ENCODE data around the gene RTN1.
"Not testable (repeated sequence)": the region's sequence is repeated elsewhere in the genome, so short reads cannot be mapped to it uniquely, and the experiment has no call there.

The RTN1 gene

DNA sequence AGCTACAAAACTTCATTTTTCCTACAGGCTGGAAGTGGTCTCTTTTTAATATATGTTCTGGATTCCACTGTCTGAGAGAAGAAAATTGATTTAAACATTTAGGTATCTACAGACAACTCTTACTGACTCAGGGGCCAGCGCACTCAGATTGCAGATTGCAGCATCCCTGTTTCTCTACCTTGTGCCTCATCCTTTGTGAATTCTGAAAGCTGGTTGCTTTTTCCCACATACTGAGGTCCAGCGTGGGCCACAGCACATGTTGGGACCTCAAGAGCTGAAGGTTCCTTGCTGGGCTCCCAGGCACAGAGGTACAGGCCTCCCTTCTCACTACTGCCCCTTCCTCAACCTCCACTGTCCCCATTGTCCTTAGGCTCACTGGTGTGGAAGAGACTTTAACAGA, 192.2 kb downstream of the RTN1 start:
- Histone ChIP-seq H3K4me3 (ENCODE audit: low read length) (no peak overlapping the region), H3K27me3 (ENCODE audit: control insufficient read depth, insufficient read depth, low read length) (no peaks in the 10 kb centered on the region), H3K36me3 (ENCODE audit: control insufficient read depth, insufficient read depth, low read length) (no peaks in the 10 kb centered on the region), H3K27ac (ENCODE audit: low read depth, low read length) (no peak overlapping the region), H3K4me1 (ENCODE audit: control insufficient read depth, insufficient read depth, low read length) (no peaks in the 10 kb centered on the region), H3K9ac (ENCODE audit: low read length) (no peak overlapping the region)

DNA sequence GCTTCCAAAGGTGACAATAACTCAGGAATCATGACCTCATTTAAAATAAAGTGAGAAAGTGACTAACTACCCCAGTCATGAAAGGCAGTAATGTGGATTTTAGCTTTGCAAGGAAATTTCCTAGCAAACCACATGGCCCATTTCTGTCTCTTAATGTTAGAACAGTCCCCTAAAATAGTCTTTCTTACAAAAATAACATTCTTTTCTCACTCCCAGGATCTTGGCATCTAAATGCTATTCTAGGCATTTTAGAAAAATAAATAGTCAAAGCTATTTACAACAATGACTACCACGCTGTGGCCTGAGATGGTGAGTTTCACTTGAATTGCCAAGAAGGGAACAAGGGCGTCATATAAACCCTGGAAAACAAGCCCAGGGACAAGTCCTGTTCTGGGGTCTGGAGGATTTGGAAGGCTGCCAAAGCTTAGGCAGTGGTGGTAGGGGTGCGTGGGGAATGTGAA, 192.8 kb downstream of the RTN1 start:
- Histone ChIP-seq H3K4me1 (ENCODE audit: control insufficient read depth, insufficient read depth, low read length) (no peaks in the 10 kb centered on the region), H3K27ac (ENCODE audit: low read depth, low read length) (no peak overlapping the region), H3K27me3 (ENCODE audit: control insufficient read depth, insufficient read depth, low read length) (no peaks in the 10 kb centered on the region), H3K36me3 (ENCODE audit: control insufficient read depth, insufficient read depth, low read length) (no peaks in the 10 kb centered on the region), H3K4me3 (ENCODE audit: low read length) (no peak overlapping the region), H3K9ac (ENCODE audit: low read length) (no peak overlapping the region)

DNA sequence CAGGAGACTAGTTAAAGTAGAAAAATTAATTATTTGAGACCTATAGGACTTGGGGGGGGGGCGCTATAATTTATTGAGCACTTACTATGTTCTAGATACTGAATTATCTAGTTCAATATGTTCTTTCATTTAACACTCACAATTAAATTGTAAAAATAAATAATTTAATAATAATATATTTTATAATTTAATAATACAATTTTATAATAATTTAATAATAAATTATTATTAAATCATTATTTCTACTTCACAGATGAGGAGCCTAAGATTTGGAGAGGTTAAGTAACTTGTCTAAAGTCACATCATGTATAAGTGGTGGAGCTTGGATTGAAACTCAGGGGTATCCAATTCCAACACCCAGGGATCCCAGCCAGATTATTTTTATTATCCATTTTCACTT, 195.2 kb downstream of the RTN1 start:
- H3K4me1 ChIP-seq (ENCODE audit: control insufficient read depth, insufficient read depth, low read length) = no peaks in the 10 kb centered on the region
- H3K9ac ChIP-seq (ENCODE audit: low read length) = no peak overlapping the region
- H3K4me3 ChIP-seq (ENCODE audit: low read length) = no peak overlapping the region
- no peak overlapping the region for H3K27ac ChIP-seq (ENCODE audit: low read depth, low read length)
- no peaks in the 10 kb centered on the region for H3K36me3 ChIP-seq (ENCODE audit: control insufficient read depth, insufficient read depth, low read length)
- H3K27me3 ChIP-seq (ENCODE audit: control insufficient read depth, insufficient read depth, low read length) = no peaks in the 10 kb centered on the region

DNA sequence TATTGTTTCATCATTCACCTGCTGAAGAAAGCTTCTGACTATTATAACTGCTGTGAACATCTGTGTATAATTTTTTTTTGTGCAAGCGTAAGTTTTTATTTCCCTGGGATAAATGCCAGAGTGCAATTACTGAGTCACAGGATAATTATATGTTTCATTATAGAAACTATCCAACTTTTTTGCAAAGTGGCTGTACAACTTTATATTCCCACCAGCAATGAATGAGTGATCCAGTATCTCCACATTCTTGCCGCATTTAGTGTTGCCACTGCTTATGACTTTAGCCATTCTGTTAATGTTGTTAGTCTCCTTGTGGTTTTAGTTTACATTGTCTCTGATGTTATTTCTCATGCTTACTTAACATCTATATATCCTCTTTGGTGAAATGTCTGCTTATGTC, 205.8 kb downstream of the RTN1 start:
- H3K9ac ChIP-seq (ENCODE audit: low read length) = no peak overlapping the region
- H3K27ac ChIP-seq (ENCODE audit: low read depth, low read length) = no peak overlapping the region
- H3K4me1 ChIP-seq (ENCODE audit: control insufficient read depth, insufficient read depth, low read length) = no peaks in the 10 kb centered on the region
- no peak overlapping the region for H3K4me3 ChIP-seq (ENCODE audit: low read length)
- no peaks in the 10 kb centered on the region for H3K36me3 ChIP-seq (ENCODE audit: control insufficient read depth, insufficient read depth, low read length)
- no peaks in the 10 kb centered on the region for H3K27me3 ChIP-seq (ENCODE audit: control insufficient read depth, insufficient read depth, low read length)

- Histone ChIP-seq H3K27ac (ENCODE audit: low read depth, low read length) (no peak overlapping the region), H3K4me1 (ENCODE audit: control insufficient read depth, insufficient read depth, low read length) (no peaks in the 10 kb centered on the region), H3K36me3 (ENCODE audit: control insufficient read depth, insufficient read depth, low read length) (no peaks in the 10 kb centered on the region), H3K4me3 (ENCODE audit: low read length) (no peak overlapping the region), H3K9ac (ENCODE audit: low read length) (no peak overlapping the region), H3K27me3 (ENCODE audit: control insufficient read depth, insufficient read depth, low read length) (no peaks in the 10 kb centered on the region)
Measured at GRCh38 chr14:59657769-59658168, 212.8 kb downstream of the RTN1 start.

- Histone ChIP-seq H3K9ac (ENCODE audit: low read length) (no peak overlapping the region), H3K27ac (ENCODE audit: low read depth, low read length) (no peak overlapping the region), H3K36me3 (ENCODE audit: control insufficient read depth, insufficient read depth, low read length) (no peaks in the 10 kb centered on the region), H3K4me3 (ENCODE audit: low read length) (no peak overlapping the region), H3K4me1 (ENCODE audit: control insufficient read depth, insufficient read depth, low read length) (no peaks in the 10 kb centered on the region), H3K27me3 (ENCODE audit: control insufficient read depth, insufficient read depth, low read length) (no peaks in the 10 kb centered on the region)
Measured at GRCh38 chr14:59656473-59656872, 214.1 kb downstream of the RTN1 start.

- H3K27ac ChIP-seq (ENCODE audit: low read depth, low read length); H3K36me3 ChIP-seq (ENCODE audit: control insufficient read depth, insufficient read depth, low read length); H3K9ac ChIP-seq (ENCODE audit: low read length); H3K27me3 ChIP-seq (ENCODE audit: control insufficient read depth, insufficient read depth, low read length); H3K4me1 ChIP-seq (ENCODE audit: control insufficient read depth, insufficient read depth, low read length); H3K4me3 ChIP-seq (ENCODE audit: low read length): not testable (repeated sequence)
Measured at GRCh38 chr14:59654131-59654530, 216.4 kb downstream of the RTN1 start.

GRCh38 chr14:59646832-59647231, 223.7 kb downstream of the RTN1 start:
- H3K27me3 ChIP-seq (ENCODE audit: control insufficient read depth, insufficient read depth, low read length); H3K36me3 ChIP-seq (ENCODE audit: control insufficient read depth, insufficient read depth, low read length); H3K27ac ChIP-seq (ENCODE audit: low read depth, low read length); H3K9ac ChIP-seq (ENCODE audit: low read length); H3K4me3 ChIP-seq (ENCODE audit: low read length); H3K4me1 ChIP-seq (ENCODE audit: control insufficient read depth, insufficient read depth, low read length): not testable (repeated sequence)

GRCh38 chr14:59638885-59639284, 231.7 kb downstream of the RTN1 start:
- no peak overlapping the region for H3K9ac ChIP-seq (ENCODE audit: low read length)
- H3K4me3 ChIP-seq (ENCODE audit: low read length) = no peak overlapping the region
- H3K27me3 ChIP-seq (ENCODE audit: control insufficient read depth, insufficient read depth, low read length) = no peaks in the 10 kb centered on the region
- no peaks in the 10 kb centered on the region for H3K4me1 ChIP-seq (ENCODE audit: control insufficient read depth, insufficient read depth, low read length)
- H3K36me3 ChIP-seq (ENCODE audit: control insufficient read depth, insufficient read depth, low read length) = no peaks in the 10 kb centered on the region
- H3K27ac ChIP-seq (ENCODE audit: low read depth, low read length) = no peak overlapping the region

- Histone ChIP-seq H3K27ac (ENCODE audit: low read depth, low read length) (no peak overlapping the region), H3K4me3 (ENCODE audit: low read length) (no peak overlapping the region), H3K4me1 (ENCODE audit: control insufficient read depth, insufficient read depth, low read length) (no peaks in the 10 kb centered on the region), H3K27me3 (ENCODE audit: control insufficient read depth, insufficient read depth, low read length) (no peaks in the 10 kb centered on the region), H3K9ac (ENCODE audit: low read length) (no peak overlapping the region), H3K36me3 (ENCODE audit: control insufficient read depth, insufficient read depth, low read length) (no peaks in the 10 kb centered on the region)
Measured at GRCh38 chr14:59634617-59635016, 236.0 kb downstream of the RTN1 start.

DNA sequence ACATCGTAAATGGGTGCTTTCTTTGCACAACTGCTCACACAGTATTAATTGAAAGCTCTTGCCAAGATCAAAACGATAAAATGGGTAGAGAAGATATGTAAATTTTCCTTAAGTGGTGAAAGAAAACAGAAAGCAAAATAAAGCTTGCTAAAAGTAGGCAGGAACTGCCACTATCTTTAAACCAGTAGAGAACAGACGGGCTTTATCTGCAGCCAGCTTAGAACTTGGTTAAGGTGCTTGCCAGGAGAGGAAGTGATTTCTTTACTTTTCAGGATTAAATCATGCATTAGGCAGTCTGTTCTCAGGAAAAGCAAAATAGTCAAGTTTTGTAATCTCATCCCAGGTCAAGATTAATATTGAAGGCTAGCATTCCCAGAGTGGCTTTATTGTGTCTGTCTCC, 237.1 kb downstream of the RTN1 start:
- Histone ChIP-seq H3K27me3 (ENCODE audit: control insufficient read depth, insufficient read depth, low read length) (no peaks in the 10 kb centered on the region), H3K36me3 (ENCODE audit: control insufficient read depth, insufficient read depth, low read length) (no peaks in the 10 kb centered on the region), H3K4me1 (ENCODE audit: control insufficient read depth, insufficient read depth, low read length) (no peaks in the 10 kb centered on the region), H3K27ac (ENCODE audit: low read depth, low read length) (no peak overlapping the region), H3K4me3 (ENCODE audit: low read length) (no peak overlapping the region), H3K9ac (ENCODE audit: low read length) (no peak overlapping the region)

DNA sequence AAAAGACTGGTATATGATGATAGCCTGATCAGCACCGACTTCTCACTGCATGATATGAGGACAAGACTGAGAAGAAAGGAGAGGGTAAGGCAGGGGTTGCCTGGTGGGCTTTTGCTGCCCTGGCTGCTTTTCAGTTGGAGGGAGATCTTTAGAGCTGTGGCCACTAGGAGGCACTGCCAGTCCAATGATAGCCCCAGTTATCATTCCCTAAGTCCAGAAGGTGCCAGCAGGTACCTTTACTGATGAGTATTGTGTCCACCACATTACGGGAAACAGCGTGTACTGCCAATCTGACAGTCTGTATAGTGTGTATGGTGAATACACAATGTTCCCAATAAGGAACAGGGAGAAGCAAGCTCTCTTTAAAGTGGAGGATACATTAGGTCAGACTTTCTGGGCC, 238.2 kb downstream of the RTN1 start:
- no peak overlapping the region for H3K4me3 ChIP-seq (ENCODE audit: low read length)
- no peaks in the 10 kb centered on the region for H3K4me1 ChIP-seq (ENCODE audit: control insufficient read depth, insufficient read depth, low read length)
- H3K36me3 ChIP-seq (ENCODE audit: control insufficient read depth, insufficient read depth, low read length) = no peaks in the 10 kb centered on the region
- H3K9ac ChIP-seq (ENCODE audit: low read length) = no peak overlapping the region
- H3K27ac ChIP-seq (ENCODE audit: low read depth, low read length) = no peak overlapping the region
- no peaks in the 10 kb centered on the region for H3K27me3 ChIP-seq (ENCODE audit: control insufficient read depth, insufficient read depth, low read length)

DNA sequence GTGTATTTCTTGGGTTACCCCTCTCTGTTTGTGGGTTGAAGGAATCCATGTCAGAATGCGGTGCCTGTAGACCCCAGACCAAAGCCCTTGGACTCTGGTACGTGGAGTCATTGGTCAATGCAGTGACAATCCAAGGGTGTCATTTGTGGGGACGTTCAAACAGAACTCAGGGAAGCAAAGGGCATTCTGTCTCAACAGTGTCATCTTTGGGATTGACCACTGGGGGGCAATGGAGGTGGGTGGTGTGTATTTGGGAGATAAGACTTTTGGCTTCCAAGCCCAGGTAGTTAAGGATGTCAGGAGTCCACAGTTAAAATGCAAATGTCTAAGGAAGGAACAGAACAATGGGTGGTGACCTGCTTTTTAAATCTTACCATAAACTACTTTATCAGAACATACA, 239.3 kb downstream of the RTN1 start:
- Histone ChIP-seq H3K4me3 (ENCODE audit: low read length) (no peak overlapping the region), H3K36me3 (ENCODE audit: control insufficient read depth, insufficient read depth, low read length) (no peaks in the 10 kb centered on the region), H3K27ac (ENCODE audit: low read depth, low read length) (no peak overlapping the region), H3K27me3 (ENCODE audit: control insufficient read depth, insufficient read depth, low read length) (no peaks in the 10 kb centered on the region), H3K9ac (ENCODE audit: low read length) (no peak overlapping the region), H3K4me1 (ENCODE audit: control insufficient read depth, insufficient read depth, low read length) (no peaks in the 10 kb centered on the region)

All from rectal smooth muscle tissue (tissue), 1 donor.